T47D (cell line): ENCODE data around the gene AKT1.
"Not testable (repeated sequence)": the region's sequence is repeated elsewhere in the genome, so short reads cannot be mapped to it uniquely, and the experiment has no call there.

Experiments
- DNase-seq, 2 experiments: peaks; one replicate each; pipeline versions ENCODE4 v3.0.0 to v3.0.0-alpha.2; 2011 to 2012; ENCODE audit warnings: low read depth in 1 of 2, low spot score in 1 of 2
- JUND ChIP-seq: IDR thresholded peaks from 2 replicates; pipeline ENCODE4 v1.6.1; 2012; ENCODE audit warnings: low read depth
- in situ Hi-C: cut with HindIII; loops from 2 replicates; pipeline ENCODE4 v1.10.0; 2016; ENCODE audit warnings: low sequenced_read_pairs, low pct_unique_long_range_greater_than_20kb

The AKT1 gene

GRCh38 chr14:104794993-104795780, at the start of gene AKT1:
AKT1 (minus strand) TSS chr14:104795748; CDS start chr14:104792643, 3,105 bp downstream.
- DNase-seq = no peak
- in situ Hi-C loops = no loop called here
- TF ChIP-seq JUND = no peak

- TF ChIP-seq JUND = no peak
- no peak for DNase-seq
- in situ Hi-C loops = no loop called here
Measured at GRCh38 chr14:104845033-104845666, 49.6 kb upstream of the AKT1 start.

GRCh38 chr14:104844306-104845032, 48.9 kb upstream of the AKT1 start:
- no peak for TF ChIP-seq JUND
- DNase-seq = peak in 1 of 2 experiments; percentile 57
- in situ Hi-C loops = no loop called here

GRCh38 chr14:104843442-104844305, 48.1 kb upstream of the AKT1 start:
- in situ Hi-C loops = no loop called here
- peak; percentile 74 to 80 for DNase-seq
- TF ChIP-seq JUND = no peak

GRCh38 chr14:104843006-104843405, 47.5 kb upstream of the AKT1 start:
- no peak for TF ChIP-seq JUND
- in situ Hi-C loops = no loop called here
- DNase-seq = no peak

GRCh38 chr14:104841730-104842129, 46.2 kb upstream of the AKT1 start:
- no peak for TF ChIP-seq JUND
- in situ Hi-C loops = no loop called here

GRCh38 chr14:104836171-104836935, 40.8 kb upstream of the AKT1 start:
- in situ Hi-C loops, DNase-seq: not testable (repeated sequence)

More at GRCh38 chr14:104841730-104842129, 46.2 kb upstream of the AKT1 start:
- DNase-seq = no peak

- DNase-seq = no peak
- no peak for TF ChIP-seq JUND
- in situ Hi-C loops = no loop called here
Measured at GRCh38 chr14:104830781-104831180, 35.2 kb upstream of the AKT1 start.

- peak; percentile 75 to 76 for DNase-seq
Measured at GRCh38 chr14:104827177-104828055, 31.9 kb upstream of the AKT1 start.

GRCh38 chr14:104826861-104827176, 31.3 kb upstream of the AKT1 start:
- TF ChIP-seq JUND = no peak
- in situ Hi-C loops = no loop called here
- DNase-seq = peak in 1 of 2 experiments; percentile 57

More at GRCh38 chr14:104827177-104828055, 31.9 kb upstream of the AKT1 start:
- in situ Hi-C loops = no loop called here
- TF ChIP-seq JUND = no peak
